Hepatocyte (in vitro differentiated cells): ENCODE data around the gene SH3TC2. TPM values are rescaled to one million over a fixed set of nuclear protein-coding genes. Genes with fewer than 3 reads are reported as not detected.

Source experiments
- DNase-seq: peaks from one replicate; pipeline ENCODE4 v3.0.0-alpha.2; 2016; ENCODE audit warnings: low spot score
- H2AFZ ChIP-seq: fragments of 200-600 bp; sonication (generic); 2 replicates; pipeline ENCODE4 v1.6.0; 2016; ENCODE audit warnings: antibody characterized with exemption, mild to moderate bottlenecking
- H3K27ac ChIP-seq: fragments of 200-600 bp; sonication (generic); 2 replicates; pipeline ENCODE4 v1.5.1; 2016; ENCODE audit warnings: mild to moderate bottlenecking
- H3K27me3 ChIP-seq: fragments of 200-600 bp; sonication (generic); 2 replicates; pipeline ENCODE4 v1.6.1; 2016
- H3K36me3 ChIP-seq: fragments of 200-600 bp; sonication (generic); replicated peaks from 2 replicates; pipeline ENCODE4 v1.5.1; 2016; ENCODE audit warnings: low read depth; ENCODE audit not compliant: insufficient read depth
- H3K4me1 ChIP-seq: fragments of 200-600 bp; sonication (generic); 2 replicates; pipeline ENCODE4 v1.5.1; 2016; ENCODE audit warnings: mild to moderate bottlenecking, moderate library complexity; ENCODE audit not compliant: insufficient read depth
- H3K4me2 ChIP-seq: fragments of 200-600 bp; sonication (generic); 2 replicates; pipeline ENCODE4 v1.6.0; 2016
- H3K4me3 ChIP-seq: fragments of 200-600 bp; sonication (generic); 2 replicates; pipeline ENCODE4 v1.5.1; 2016; ENCODE audit warnings: mild to moderate bottlenecking
- H3K79me2 ChIP-seq: fragments of 200-600 bp; sonication (generic); 2 replicates; pipeline ENCODE4 v1.6.0; 2017; ENCODE audit warnings: mild to moderate bottlenecking
- H3K9me2 ChIP-seq: fragments of 200-600 bp; sonication (generic); replicated peaks from 2 replicates; pipeline ENCODE4 v1.6.0; 2017; ENCODE audit warnings: mild to moderate bottlenecking; ENCODE audit not compliant: insufficient read depth
- H3K9me3 ChIP-seq: fragments of 200-600 bp; sonication (generic); 2 replicates; pipeline ENCODE4 v1.5.1; 2016; ENCODE audit warnings: low read depth, mild to moderate bottlenecking
- H4K20me1 ChIP-seq: fragments of 200-600 bp; sonication (generic); 2 replicates; pipeline ENCODE4 v1.6.0; 2016; ENCODE audit warnings: mild to moderate bottlenecking; ENCODE audit not compliant: insufficient read depth, poor library complexity, severe bottlenecking
- EZH2 ChIP-seq: fragments of 200-600 bp; sonication (generic); IDR thresholded peaks from 2 replicates; pipeline ENCODE4 v1.6.1; 2016; ENCODE audit warnings: antibody characterized with exemption, mild to moderate bottlenecking, borderline replicate concordance
- EZH2phosphoT487 ChIP-seq: fragments of 200-600 bp; sonication (generic); IDR thresholded peaks from one replicate; pipeline ENCODE4 v1.6.1; 2018; ENCODE audit warnings: antibody characterized with exemption, mild to moderate bottlenecking, low read depth, moderate library complexity; ENCODE audit not compliant: unreplicated experiment, severe bottlenecking
- WGBS: methylation state at CpG from one replicate; pipeline ENCODE4 v1.1.6; 2016; ENCODE audit warnings: low lambda C conversion rate; ENCODE audit errors: missing lambda C conversion rate; 5-methylcytosine and 5-hydroxymethylcytosine counted together
- polyA plus RNA-seq: library from polyadenylated mRNA; unstranded; fragments of >200 nt; fragmentation: Nextera tagmentation; extraction: Ambion mirVana; gene quantifications from 2 replicates; pipeline ENCODE4 v1.2.1, GENCODE V29; 2016
- total RNA-seq: library from RNA; depleted of rRNA; stranded (reverse); fragments of >200 nt; gene quantifications from 2 replicates; pipeline ENCODE4 v1.2.3, GENCODE V29; 2014
- TF ChIP-seq, protein P1 (sequence below): fragments of 200-600 bp; sonication (generic); IDR thresholded peaks from 2 replicates; pipeline ENCODE4 v1.5.1; 2016; ENCODE audit warnings: antibody characterized with exemption, mild to moderate bottlenecking; ENCODE audit not compliant: poor library complexity

SH3TC2 gene
- total and polyA plus RNA-seq, 2 experiments from 2014 or later = 2.2 to 3.5 TPM

DNA sequence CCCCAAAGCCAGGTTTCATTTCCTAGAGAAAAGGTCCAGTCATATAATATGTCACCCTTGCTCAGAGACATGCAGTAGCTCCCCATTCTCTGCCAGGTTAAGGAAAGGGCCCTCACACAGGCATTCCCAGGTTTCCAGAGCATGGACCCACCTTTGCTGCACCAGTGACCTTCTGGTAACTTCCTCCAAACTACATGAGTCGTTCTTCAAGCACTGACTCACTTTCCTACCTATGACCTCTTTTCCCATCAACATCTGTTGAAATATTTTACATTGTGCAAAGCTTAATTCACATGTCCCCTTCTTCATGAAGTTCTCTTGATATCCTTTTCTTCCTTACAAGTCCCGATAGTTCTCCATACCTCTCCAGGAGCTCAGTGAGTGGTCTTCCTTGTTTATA is 25.9 kb downstream of the SH3TC2 start:
- no peak for DNase-seq
- no peak overlapping the region for H3K4me2 ChIP-seq
- TF ChIP-seq EZH2phosphoT487 (no peak), EZH2 (no peak)
- TF ChIP-seq, protein P1, sequence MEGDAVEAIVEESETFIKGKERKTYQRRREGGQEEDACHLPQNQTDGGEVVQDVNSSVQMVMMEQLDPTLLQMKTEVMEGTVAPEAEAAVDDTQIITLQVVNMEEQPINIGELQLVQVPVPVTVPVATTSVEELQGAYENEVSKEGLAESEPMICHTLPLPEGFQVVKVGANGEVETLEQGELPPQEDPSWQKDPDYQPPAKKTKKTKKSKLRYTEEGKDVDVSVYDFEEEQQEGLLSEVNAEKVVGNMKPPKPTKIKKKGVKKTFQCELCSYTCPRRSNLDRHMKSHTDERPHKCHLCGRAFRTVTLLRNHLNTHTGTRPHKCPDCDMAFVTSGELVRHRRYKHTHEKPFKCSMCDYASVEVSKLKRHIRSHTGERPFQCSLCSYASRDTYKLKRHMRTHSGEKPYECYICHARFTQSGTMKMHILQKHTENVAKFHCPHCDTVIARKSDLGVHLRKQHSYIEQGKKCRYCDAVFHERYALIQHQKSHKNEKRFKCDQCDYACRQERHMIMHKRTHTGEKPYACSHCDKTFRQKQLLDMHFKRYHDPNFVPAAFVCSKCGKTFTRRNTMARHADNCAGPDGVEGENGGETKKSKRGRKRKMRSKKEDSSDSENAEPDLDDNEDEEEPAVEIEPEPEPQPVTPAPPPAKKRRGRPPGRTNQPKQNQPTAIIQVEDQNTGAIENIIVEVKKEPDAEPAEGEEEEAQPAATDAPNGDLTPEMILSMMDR = no peak
- H3K4me1 ChIP-seq = no peaks in the 10 kb centered on the region
- no peaks in the 10 kb centered on the region for H3K79me2 ChIP-seq
- 77% methylated on average over 2 of the region's 2 CpGs for WGBS
- no peaks in the 10 kb centered on the region for H3K9me2 ChIP-seq
- no peaks in the 10 kb centered on the region for H3K36me3 ChIP-seq
- H3K9me3 ChIP-seq = no peaks in the 10 kb centered on the region
- no peak overlapping the region for H2AFZ ChIP-seq
- H3K4me3 ChIP-seq = no peak overlapping the region
- H3K27ac ChIP-seq = no peak overlapping the region
- H3K27me3 ChIP-seq = no peaks in the 10 kb centered on the region
- H4K20me1 ChIP-seq = no peaks in the 10 kb centered on the region

DNA sequence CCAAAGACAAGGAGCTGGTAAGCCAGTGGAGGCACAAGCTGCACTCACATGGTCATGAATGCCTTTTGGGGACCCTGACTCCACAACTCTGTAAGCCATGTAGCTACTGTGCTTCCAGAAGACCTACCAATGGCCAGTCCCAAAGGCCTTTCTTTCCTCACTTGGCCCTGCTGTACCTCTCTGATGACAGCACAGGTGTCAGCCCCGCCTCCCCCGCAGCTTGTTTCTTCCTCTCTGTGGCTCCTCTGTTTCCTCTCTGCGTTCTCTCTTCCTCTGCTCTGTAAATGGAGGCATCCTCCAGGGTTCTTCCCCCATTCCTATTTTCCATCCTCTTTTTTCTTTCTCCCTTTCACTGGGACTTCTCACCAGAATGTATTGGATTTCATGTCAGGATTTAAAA is 26.7 kb downstream of the SH3TC2 start:
- H3K27me3 ChIP-seq = no peaks in the 10 kb centered on the region
- H3K9me2 ChIP-seq = no peaks in the 10 kb centered on the region
- H3K79me2 ChIP-seq = no peaks in the 10 kb centered on the region
- DNase-seq = no peak
- 84% methylated on average over 3 of the region's 3 CpGs for WGBS
- H3K4me2 ChIP-seq = no peak overlapping the region
- no peak overlapping the region for H3K27ac ChIP-seq
- H3K36me3 ChIP-seq = no peaks in the 10 kb centered on the region
- no peaks in the 10 kb centered on the region for H3K4me1 ChIP-seq
- H3K9me3 ChIP-seq = no peaks in the 10 kb centered on the region
- H2AFZ ChIP-seq = no peak overlapping the region
- no peak for TF ChIP-seq EZH2
- TF ChIP-seq, protein P1 = no peak
- TF ChIP-seq EZH2phosphoT487 = no peak
- no peak overlapping the region for H3K4me3 ChIP-seq
- no peaks in the 10 kb centered on the region for H4K20me1 ChIP-seq

- H4K20me1 ChIP-seq = no peaks in the 10 kb centered on the region
- H3K27me3 ChIP-seq = no peaks in the 10 kb centered on the region
- no peaks in the 10 kb centered on the region for H3K79me2 ChIP-seq
- WGBS = 24% methylated on average over 8 of the region's 8 CpGs
- H2AFZ ChIP-seq = no peak overlapping the region
- H3K9me3 ChIP-seq = no peaks in the 10 kb centered on the region
- peak; percentile 83 for DNase-seq
- no peak overlapping the region for H3K4me2 ChIP-seq
- no peaks in the 10 kb centered on the region for H3K4me1 ChIP-seq
- no peaks in the 10 kb centered on the region for H3K36me3 ChIP-seq
- TF ChIP-seq, protein P1 = peak; percentile 95
- no peak for TF ChIP-seq EZH2phosphoT487
- H3K27ac ChIP-seq = no peak overlapping the region
- no peaks in the 10 kb centered on the region for H3K9me2 ChIP-seq
- H3K4me3 ChIP-seq = no peak overlapping the region
Measured at GRCh38 chr5:149035372-149035790, 27.5 kb downstream of the SH3TC2 start.
